Panc1 (cell line): ENCODE results near the gene ZG16B.

Experiments
- CTCF ChIP-seq: fragments of 450-650 bp; IDR thresholded peaks from 2 replicates; pipeline ENCODE4 v1.5.1; 2017; ENCODE audit warnings: mild to moderate bottlenecking
- REST ChIP-seq, 2 experiments: IDR thresholded peaks; 2 replicates each; pipeline ENCODE4 v1.6.1; 2011 to 2012; ENCODE audit warnings: low read depth in 2 of 2, control low read depth in 1 of 2, low read length in 1 of 2, mild to moderate bottlenecking in 1 of 2, moderate library complexity in 1 of 2; ENCODE audit not compliant: insufficient read depth in 1 of 2
- TCF7L2 ChIP-seq: IDR thresholded peaks from 2 replicates; pipeline ENCODE4 v1.6.1; 2011; ENCODE audit warnings: mild to moderate bottlenecking, low read depth, low read length, inconsistent platforms

- TF ChIP-seq CTCF (no peak), TCF7L2 (no peak), REST (IDR thresholded peaks at IDR 0.05; ENCODE audit: insufficient read depth in 1 of 2, low read depth in 2 of 2, low read length in 1 of 2) (no peak)
These were observed 37.2 kb upstream of the ZG16B start for GRCh38 chr16:2792940-2793339.
